SK-N-DZ (cell line): ENCODE data around the gene GRIK4. TPM values are rescaled to one million over a fixed set of nuclear protein-coding genes. Genes with fewer than 3 reads are reported as not detected.
"Not testable (repeated sequence)": the region's sequence is repeated elsewhere in the genome, so short reads cannot be mapped to it uniquely, and the experiment has no call there.

Experiments used
- DNase-seq: peaks from one replicate; pipeline ENCODE4 v3.0.0-alpha.2; 2015; ENCODE audit warnings: low spot score
- polyA plus RNA-seq, 2 experiments: library from polyadenylated mRNA; depleted of rRNA; stranded (reverse); fragments of >200 nt; gene quantifications; 2 replicates each; pipeline ENCODE4 v1.2.3, GENCODE V29; 2014

Gene GRIK4, protein sequence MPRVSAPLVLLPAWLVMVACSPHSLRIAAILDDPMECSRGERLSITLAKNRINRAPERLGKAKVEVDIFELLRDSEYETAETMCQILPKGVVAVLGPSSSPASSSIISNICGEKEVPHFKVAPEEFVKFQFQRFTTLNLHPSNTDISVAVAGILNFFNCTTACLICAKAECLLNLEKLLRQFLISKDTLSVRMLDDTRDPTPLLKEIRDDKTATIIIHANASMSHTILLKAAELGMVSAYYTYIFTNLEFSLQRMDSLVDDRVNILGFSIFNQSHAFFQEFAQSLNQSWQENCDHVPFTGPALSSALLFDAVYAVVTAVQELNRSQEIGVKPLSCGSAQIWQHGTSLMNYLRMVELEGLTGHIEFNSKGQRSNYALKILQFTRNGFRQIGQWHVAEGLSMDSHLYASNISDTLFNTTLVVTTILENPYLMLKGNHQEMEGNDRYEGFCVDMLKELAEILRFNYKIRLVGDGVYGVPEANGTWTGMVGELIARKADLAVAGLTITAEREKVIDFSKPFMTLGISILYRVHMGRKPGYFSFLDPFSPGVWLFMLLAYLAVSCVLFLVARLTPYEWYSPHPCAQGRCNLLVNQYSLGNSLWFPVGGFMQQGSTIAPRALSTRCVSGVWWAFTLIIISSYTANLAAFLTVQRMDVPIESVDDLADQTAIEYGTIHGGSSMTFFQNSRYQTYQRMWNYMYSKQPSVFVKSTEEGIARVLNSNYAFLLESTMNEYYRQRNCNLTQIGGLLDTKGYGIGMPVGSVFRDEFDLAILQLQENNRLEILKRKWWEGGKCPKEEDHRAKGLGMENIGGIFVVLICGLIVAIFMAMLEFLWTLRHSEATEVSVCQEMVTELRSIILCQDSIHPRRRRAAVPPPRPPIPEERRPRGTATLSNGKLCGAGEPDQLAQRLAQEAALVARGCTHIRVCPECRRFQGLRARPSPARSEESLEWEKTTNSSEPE
- polyA plus RNA-seq (2014; cell fraction: cytosol; rRNA removed), result not detected in 2 replicates
- not detected in 2 replicates for polyA plus RNA-seq (2014; cell fraction: nucleus; rRNA removed)

- DNase-seq, result peak; percentile 58
These were observed at the start of gene GRIK4 for GRCh38 chr11:120511116-120511819. Gene GRIK4 (plus strand): TSS chr11:120511748. CDS start chr11:120660319, 148,571 bp downstream.

DNA sequence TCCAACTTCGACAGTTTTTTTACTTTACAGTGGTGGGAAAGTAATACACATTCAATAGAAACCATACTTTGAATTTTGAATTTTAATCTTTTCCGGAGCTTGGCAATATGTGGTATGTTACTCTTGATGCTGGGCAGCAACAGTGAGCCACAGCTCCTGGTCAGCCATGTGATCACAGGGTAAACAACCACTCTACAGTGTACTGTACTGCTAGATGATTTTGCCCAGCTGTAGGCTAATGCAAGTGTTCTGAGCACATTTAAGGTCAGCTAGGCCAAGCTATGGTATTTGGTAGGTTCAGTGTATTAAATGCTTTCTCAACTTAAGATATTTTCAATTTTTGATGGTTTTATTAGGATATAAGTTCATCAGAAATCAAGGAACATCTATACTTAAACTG, 48.7 kb upstream of the GRIK4 start:
- DNase-seq, result no peak

- DNase-seq, result no peak
These were observed 45.5 kb upstream of the GRIK4 start for GRCh38 chr11:120465921-120466534.

DNA sequence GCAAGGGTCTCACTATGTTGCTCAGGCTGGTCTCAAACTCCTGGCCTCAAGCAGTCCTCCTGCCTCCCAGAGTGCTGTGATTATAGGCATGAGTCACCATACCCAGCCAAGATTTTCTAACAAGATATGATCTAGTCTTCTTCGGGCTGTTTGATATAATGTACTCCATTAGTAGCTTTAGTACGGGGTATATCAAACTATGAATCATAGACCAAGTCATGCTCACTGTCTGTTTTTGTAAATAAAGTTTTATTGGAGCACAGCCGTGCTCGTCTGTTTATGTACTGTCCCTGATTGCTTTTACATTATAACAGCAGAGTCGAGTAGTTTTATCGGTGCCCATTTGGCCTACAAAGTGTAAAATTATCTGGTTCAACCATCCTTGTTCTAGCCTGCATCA, 43.9 kb upstream of the GRIK4 start:
- DNase-seq, result no peak

DNA sequence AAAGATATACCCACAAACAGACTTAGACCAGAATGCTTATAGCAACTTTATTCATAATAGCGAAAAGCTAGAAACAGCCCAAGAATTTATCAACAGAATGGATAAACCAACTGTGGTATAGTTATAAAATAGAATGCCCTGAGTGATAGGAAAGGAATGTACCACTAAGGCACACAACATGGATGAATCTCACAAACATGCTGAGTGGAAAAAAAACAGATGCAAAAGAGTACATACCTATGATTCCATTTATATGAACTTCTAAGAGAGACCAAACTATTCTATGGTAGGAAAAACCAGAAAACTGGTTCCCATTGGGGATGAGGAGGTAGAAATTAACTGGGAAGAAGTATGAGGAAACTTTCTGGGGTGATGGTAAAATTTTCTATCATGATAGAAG, 40.4 kb upstream of the GRIK4 start:
- no peak for DNase-seq

DNA sequence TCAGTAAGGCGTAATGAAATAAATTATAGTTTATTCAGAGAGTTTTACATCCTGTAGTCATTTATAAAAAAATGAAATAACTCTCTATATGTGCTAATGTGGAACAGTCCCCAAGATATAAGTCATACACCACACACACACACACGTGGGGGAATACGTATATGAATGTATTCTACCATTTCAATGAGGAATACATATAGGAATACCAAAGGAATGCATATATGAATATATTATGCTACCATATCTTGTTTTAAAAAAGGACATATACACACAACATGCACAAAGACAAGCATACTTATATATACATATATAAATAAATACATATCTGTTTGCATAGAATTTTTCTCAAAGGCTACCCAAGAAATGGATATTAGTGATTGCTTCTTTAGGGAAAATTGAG, 39.6 kb upstream of the GRIK4 start:
- DNase-seq, result no peak

- DNase-seq, result no peak
These were observed 38.0 kb upstream of the GRIK4 start for GRCh38 chr11:120473503-120473902.

DNA sequence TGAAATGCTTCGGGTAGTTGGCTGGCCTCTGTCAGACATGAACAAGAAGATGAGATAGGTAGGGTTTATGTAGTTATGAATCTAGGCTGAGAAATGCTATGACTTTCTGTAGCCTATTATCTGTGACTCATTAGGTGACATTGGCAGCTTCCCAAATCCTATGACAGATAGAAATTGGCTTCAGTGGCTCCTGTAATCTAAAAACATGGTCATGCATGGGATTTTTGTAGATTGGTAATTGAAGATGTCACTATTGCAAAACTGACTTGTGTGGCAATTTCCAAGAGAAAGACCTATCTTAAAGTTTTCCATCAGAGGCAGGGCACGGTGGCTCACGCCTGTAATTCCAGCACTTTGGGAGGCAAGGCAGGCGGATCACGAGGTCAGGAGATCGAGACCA, 29.4 kb upstream of the GRIK4 start:
- no peak for DNase-seq

- DNase-seq, result no peak
These were observed 26.8 kb upstream of the GRIK4 start for GRCh38 chr11:120484722-120485121.

- no peak for DNase-seq
These were observed 25.4 kb upstream of the GRIK4 start for GRCh38 chr11:120486138-120486537.

- no peak for DNase-seq
These were observed 21.7 kb upstream of the GRIK4 start for GRCh38 chr11:120489799-120490198.

GRCh38 chr11:120492486-120492885, 19.1 kb upstream of the GRIK4 start:
- no peak for DNase-seq

GRCh38 chr11:120494595-120494994, 17.0 kb upstream of the GRIK4 start:
- DNase-seq, result no peak

GRCh38 chr11:120499088-120499487, 12.5 kb upstream of the GRIK4 start:
- no peak for DNase-seq

DNA sequence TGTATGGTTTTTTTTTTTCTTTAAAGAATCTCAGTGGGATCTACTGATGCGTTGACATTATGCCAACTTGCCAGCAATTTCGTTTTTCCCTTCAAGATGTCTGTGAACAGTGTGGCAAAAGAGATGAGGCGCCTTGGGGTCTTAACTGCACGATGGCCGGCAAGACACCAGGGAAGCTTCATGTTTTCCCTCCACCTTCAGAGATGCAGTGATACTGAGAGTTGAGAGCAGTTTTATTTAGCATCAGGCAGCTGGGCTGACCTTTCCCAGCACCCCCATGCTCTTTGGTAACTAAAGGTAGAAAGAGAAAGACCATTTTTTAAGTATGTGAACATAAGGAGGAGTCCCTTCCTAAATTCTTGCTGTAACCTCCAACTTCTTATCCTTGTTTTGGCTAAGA, 11.7 kb upstream of the GRIK4 start:
- no peak for DNase-seq

DNA sequence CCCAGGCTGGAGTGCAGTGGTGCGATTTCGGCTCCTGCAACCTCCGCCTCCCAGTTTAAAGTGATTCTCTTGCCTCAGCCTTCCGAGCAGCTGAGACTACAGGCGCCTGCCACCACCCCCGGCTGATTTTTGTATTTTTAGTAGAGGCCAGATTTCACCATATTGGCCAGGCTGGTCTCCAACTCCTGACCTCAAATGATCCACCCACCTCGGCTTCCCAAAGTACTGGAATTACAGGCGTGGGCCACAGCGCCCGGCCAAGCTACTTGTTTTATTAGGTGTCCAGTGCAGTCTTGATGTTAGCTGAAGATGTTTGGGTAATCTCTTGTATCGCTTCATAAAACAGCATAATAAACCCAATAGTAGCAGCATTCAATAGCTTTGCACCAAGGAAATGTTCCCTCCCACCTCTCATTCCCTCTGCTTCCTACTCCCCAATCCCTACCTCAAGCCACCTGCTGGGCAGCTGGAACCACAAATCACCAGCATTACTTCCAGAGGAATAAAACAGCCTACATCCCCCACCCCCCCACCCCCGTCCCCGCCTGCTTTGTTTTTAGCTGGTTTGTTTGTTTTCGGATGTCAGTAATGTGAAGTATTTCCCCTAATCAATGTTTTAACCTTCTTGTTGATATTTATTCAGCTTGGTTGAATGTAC, 11.0 kb upstream of the GRIK4 start:
- no peak for DNase-seq

- DNase-seq, result no peak
These were observed 10.1 kb upstream of the GRIK4 start for GRCh38 chr11:120501440-120501839.

GRCh38 chr11:120501976-120502755, 9.4 kb upstream of the GRIK4 start:
- DNase-seq, result no peak

DNA sequence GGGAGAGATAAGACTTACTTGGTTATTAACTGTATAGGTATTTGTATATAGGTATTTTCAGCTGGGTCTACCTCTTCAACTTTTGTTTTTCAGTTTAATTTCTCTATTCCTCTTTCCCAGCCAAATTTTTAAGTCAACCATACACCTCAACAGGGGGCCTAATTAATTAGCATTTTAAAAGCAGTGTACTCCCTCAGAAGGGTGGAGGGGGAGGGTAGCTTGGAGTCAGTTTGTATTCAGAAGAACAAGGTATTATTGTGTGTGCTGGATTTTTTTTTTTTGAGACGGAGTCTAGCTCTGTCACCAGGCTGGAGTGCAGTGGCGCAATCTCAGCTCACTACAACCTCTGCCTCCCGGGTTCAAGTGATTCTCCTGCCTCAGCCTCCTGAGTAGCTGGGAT, 8.0 kb upstream of the GRIK4 start:
- not testable (repeated sequence) for DNase-seq
